Fibroblast of skin of left quadriceps (primary cell): ENCODE results near the gene EXOC4.

Source experiments
- DNase-seq, 2 experiments: peaks; one replicate each; pipeline ENCODE4 v3.0.0-alpha.2; 2013; ENCODE audit warnings: low read depth in 2 of 2

The EXOC4 gene

DNA sequence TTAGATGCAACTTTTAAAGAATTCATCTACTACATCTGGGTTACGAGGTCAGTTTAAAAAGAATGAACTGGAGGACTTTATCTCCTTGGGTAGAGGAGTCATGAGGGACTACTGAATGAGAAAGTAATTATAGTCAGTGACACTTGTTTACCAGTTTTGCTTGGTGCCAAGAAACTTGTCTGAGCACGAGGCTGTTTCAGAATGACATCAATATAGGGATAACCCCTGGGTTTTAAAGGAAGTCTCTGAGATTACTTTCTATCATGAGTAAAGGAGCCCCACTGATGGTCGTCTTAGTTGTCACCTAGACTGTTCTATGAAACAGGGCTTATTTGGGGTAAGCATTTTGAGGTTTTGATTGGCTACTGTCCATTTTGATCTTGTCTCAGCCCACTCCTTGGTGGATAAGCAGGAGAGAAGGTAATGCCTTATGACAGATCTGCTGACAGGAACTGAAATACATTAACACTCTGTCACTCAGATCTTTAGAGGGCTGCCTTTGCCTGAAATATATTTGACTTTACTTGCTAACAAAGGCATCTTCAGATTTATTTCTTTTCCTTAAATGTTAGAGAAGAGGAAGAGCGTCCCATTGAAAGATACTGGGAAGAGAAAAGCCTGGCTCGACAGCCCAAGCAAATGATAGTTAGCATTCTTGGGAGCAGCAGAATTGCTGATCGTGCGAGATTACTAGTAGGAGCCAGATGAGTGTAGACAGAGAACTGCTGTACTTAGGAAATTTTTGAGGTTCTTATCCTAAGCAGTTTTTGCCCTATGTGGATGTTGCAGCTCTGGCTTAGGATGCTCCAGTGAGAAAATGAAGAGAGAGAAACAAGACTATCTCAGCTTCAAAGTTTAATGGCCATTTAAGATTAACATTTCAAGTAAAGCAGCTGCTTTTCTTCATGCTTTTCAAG, 575.1 kb downstream of the EXOC4 start:
- DNase-seq, result no peak

DNA sequence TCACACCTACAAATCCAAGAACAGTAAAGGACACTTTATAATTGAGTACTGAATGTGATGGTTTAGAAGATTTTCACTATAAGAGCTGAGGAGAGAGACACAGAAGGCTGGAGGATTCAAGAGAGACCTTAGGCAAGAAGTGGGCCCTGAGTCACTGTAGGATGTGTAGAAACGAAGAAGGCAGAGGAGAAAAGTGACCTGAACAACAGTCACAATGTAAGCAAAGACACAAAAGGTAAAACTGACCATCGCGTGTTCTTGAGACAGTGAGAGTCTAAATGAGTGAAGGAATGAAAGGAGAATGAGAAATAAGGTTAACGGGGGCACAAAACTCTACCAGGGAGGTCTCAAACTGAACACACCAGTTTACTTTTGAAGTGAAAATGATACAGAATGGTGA, 576.0 kb downstream of the EXOC4 start:
- DNase-seq, result no peak

DNA sequence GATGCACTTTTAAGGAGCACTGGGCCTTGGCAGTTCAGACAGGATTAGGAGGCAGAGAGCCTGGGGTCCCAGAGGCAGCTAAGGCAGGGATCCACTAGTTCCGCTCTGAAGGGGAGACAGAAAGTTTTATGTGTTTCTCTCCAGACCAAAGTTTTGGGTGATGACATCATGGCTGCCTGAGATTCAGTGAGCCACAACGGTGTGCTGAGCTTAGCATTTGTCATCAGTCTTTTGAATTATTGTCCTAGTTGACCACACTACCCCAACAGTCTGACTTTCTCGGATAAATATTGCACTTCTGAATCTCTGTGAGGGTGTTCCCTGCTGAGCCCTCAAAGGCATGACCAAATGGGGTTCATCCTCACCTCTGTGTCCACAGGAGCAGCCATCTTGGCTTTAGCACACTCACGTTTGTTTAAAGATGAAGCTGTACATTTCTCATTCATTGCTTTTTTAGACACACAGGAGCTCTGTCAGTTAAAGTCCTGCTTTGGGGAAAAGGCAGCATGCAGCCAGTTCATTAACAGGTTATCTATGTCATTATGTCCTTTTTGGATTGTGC, 576.5 kb downstream of the EXOC4 start:
- DNase-seq, result peak; percentile 49 to 52

DNA sequence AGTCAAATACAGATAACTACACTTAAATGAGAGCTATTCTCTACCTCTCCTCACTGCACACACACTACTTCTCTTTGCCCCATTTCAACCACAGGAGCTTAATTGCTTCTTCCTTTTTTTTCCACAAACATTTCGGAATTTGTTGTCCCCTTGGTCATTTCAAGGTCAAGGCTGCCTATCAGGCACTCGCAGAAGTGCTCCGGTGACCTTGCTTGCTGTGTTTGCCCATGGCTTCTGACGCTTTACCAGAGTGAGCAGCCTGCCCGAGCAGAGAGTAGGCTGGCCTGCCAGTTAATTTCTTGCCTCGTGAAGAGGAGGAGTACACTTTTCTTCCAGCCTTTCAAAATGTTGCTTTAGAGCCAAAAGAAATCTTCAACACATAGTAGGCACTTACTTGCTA, 577.2 kb downstream of the EXOC4 start:
- DNase-seq, result no peak

DNA sequence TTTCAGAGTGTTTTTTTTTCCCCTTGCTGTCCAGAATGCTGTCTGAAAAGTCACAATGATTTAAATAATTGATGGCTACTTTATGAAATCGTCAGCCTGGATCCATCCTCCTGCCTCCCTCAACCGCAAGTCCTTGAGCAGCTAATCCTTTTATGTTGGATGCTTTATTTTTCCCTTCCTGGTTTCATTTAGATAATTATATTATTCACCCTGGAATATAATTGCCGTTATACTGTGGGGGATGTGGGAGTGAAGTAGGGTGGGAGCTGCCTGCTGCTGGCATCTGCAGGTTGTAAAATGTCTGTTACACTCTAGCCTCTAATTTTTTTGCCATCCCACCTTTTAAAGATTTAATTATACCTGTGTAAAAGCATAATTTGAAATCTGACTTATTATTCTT, 583.8 kb downstream of the EXOC4 start:
- no peak for DNase-seq

DNA sequence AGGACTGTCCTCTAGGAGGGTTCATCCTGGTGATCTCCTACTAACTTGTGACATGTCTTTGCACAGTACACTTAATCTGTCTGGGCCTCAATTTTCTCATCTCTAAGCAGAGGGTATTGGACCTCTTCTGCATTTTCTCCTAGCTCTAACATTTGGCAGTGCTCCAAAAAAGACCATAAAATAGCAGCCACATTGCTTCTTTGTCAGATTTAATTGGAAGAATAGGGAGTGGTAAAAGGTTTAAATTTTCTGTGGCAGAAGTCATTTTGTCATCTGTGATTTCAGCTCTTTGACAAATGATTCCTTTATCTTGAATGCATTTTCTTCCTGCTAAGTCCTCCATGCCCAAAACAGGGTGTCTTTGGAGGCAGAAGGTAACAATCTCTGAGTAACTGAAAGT, 584.3 kb downstream of the EXOC4 start:
- no peak for DNase-seq

DNA sequence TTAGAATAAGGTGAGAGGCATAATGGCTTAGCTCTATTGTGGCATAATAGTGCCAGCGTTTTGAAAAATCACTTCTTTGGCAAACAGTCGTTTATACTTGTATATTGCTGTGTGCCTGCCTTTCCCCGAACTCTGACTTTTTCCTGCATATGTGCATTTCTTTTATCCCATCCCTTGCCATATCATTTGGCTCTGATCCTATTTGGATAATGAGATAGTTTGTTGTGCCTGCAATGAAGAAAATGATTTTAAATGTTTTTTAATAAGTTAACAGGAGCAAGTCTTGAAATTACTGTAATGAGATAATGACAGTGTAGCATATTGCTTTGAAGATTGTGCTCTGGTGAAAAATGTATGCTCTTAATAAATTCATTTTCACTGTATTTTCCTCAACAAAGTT, 586.2 kb downstream of the EXOC4 start:
- no peak for DNase-seq

DNA sequence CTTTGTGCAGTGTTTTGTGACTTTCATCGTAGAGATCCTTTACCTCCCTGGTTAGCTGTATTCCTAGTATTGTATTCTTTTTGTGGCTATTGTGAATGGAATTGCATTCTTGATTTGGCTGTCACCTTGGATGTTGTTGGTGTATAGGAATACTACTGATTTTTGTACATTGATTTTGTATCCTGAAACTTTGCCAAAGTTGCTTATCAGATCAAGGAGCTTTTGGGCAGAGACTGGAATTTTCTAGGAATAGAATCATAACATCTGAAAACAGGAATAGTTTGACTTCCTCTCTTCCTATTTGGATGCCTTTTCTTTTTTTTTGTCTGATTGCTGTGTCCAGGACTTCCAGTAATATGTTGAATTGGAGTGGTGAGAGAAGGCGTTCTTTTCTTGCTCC, 590.5 kb downstream of the EXOC4 start:
- DNase-seq, result no peak

DNA sequence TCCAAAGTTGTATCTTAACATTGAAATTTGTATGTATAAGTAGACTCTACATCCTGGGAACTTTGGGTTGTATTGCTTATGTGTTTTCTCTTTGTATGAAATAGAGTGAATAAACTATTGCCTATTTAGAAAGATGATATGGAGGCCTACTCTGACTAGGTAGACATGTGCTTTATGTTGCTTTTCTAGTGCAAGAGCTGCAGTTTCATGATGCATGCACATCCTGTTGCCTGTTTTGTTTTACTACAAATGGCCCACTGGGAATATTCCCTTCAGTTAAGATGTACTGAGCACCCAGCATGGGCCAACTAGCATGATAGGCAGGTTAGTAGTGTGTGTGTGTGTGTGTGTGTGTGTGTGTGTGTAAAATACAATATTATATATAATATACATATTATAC, 592.1 kb downstream of the EXOC4 start:
- no peak for DNase-seq

DNA sequence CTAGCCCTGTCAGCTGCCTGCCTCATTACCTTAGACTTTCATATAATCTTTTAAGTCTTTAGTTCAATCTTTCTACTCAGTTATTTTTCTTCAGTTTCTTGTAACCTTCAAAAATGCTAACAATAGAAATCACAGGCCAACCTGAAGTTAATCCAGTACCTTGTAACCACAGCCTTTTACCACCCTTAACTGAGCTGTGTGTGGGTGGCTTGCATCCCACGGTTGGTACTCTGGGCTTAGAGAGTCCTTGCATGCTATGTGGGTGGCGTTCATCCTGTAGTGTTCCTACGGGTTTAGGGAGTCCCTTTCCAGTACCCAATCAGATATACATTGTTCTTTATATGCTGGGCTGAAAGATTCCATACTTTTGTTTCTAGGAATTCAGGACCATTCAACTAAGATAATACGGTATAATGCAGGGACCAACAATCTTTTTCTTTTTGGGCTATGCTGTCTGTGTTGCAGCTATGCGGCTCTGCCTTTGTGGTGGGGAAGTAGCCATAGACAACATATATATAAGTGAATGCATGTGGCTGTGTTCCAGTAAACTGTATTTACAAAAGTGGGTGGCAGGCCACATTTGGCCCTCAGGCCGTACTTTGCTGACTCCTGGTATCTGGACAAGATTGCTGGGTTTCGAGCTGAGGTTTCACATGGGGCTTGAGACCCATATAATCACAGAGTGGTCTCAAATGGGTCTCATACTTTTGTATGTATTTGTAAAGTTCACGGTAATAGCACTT, 593.5 kb downstream of the EXOC4 start:
- no peak for DNase-seq

DNA sequence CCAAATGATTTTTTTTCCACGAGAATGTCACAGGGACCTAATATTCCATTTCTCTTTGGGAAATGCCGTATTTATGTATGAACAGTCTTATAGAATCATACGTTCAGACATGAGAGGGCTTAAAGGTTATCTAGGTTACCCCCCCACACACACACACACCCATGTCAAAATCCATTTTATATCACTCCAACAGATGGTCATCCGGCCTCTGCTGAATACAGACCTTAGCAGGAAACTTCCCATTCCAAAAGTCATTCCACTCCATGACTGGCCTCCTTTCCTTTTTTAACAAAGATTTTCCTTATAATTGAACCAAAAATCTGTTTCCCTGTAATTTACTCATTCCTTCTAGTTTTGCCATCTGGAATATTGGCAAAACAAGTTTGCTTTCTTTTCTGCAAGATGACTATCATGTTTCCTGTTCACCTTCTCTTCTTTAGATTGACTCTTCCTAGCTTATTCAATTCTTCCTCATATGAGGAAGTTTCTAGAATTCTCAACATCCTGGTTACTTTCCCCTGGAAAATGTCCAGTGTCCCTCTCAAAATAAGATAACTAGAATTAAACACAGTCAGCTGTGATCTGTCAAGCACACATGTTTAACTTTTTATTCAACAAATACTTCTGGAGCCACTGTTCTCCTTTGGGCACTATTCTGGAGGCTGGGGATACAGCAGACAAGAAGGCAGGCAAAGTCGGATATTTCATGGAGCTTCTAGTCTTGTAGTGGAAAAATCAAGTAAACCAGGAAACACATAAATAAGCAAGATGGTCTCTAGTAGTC, 597.8 kb downstream of the EXOC4 start:
- no peak for DNase-seq

DNA sequence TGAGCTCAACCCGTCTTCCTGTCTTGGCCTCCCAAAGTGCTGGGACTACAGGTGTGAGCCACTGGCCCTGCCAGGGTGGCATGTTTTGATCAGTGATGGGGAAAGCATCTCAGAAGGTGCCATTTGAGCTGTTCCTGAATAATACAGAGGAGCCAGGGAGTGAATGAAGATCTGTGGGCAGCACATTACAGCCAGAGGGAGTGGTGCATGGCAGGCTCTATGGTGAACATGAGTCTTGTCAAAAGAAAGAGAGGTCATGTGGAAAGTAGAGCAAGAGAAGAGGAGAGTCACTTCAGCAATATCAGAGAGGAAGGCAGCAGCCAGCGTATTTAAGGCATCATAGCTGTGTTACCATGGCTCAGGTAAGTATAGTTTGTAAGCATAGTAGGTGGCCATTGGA, 598.5 kb downstream of the EXOC4 start:
- no peak for DNase-seq

DNA sequence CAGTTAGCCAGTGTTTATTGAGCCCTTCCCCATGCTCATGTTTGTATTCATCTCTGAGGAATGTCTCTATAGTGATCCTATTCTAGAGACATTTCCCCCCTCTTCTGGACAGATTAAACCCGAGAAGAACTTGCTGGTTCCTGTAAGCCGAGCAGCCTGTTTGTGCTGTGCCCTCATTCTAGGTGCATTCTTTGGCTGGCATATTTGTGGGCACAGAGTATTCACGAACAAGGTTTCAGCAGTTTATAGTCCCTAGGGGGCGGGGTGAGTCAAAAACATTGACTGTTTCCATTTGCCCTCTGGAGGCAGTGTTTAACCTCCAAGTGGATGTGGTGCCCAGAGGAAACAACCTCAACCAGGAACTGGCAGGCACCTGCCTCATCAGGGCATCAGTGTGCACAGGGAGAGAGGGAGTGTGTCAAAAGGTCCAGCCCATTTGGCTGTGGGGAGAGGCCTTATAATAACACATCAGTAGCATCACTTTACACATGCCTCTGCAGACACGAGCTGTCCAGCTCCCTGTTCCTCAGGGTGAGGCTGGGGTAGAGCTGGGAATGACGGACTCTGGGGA, 600.9 kb downstream of the EXOC4 start:
- DNase-seq, result peak; percentile 70 to 76

DNA sequence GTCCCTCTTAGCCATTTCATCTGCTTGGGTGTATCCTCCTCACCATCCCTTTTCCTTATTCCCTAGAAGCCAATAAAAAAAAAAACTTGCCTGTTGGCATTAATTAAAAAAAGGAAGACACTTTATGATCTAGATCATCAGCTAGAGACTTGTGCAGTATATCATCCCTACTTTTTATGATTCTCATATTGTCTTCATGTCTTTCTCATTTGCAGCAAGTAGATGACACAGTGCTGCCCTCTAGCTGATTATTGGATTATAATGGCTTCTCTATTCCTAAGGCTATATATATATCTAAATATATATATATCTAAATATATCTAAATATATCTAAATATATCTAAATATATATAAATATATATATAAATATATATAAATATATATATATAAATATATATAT, 601.9 kb downstream of the EXOC4 start:
- DNase-seq, result peak; percentile 52 to 62

DNA sequence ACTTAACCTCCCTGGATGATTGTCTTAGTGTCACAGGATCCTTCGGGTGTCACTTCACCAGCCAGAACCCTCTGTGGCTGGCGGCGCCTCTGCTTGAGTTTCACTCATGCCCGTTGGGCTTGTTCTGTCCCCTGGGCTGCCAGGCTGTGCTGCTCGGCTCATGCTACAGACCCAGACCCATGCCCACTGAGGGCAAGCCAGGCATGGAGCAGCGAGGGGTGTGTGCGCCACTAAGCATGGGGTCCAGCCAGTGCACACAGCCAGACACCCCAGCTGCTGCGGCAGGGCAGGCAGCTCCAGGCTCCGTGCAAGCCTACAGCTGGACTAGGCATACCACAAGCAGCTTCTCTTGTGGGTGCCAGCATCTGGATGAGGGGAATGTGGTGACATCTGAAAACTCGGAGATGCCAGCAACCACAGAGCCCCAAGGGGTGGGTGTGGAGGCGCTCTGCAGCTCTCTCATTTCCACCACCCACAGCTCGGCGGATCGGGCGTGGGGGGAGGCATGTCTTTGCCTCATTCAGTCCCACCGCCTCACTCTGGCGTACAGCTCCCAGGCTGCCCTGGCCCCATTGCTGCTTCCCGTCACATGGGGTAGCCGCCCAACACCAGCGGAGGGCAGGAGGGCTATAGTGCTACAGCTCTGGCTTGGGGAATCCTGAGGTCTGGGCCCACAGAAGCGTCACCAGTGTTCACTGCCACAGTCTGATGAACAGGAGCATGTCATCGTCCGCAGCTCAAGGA, 604.7 kb downstream of the EXOC4 start:
- DNase-seq, result no peak

DNA sequence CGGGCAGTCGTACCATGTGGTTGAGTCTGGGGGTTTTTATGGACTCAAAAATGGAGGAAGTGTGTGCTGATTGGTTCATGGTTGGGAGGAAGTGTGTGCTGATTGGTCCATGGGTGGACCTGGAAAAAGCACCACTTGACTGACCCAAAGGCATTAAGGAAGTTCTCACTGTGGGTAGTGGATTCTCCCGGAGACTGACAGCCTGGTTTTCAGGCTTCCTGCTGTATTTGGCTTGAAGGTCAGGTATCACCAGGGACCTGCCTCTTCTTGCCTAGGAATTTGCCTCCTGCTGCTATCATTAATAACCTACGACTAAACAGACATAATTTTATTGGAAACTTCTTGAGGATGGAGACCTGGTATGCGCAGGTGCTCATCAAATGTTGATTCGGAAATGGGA, 605.4 kb downstream of the EXOC4 start:
- DNase-seq, result no peak

DNA sequence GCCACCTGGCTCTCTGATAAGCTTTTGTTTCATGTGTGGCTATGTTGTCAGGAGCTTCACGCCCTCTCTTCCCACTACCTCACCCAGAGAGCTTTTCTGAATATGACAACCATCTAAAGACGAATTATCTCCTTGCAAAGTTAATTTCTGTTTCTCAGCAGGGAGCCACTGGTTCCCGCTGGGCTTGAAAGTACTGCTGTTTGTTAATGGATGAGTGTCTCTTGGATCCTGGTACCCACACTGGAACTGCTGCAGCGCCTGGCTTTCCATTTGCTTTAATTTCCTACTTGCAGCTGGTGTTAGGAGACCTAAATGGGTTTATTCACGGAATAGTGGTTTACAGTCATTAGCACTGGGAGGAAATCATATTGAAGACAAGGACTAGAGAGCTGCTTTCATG, 606.4 kb downstream of the EXOC4 start:
- no peak for DNase-seq

DNA sequence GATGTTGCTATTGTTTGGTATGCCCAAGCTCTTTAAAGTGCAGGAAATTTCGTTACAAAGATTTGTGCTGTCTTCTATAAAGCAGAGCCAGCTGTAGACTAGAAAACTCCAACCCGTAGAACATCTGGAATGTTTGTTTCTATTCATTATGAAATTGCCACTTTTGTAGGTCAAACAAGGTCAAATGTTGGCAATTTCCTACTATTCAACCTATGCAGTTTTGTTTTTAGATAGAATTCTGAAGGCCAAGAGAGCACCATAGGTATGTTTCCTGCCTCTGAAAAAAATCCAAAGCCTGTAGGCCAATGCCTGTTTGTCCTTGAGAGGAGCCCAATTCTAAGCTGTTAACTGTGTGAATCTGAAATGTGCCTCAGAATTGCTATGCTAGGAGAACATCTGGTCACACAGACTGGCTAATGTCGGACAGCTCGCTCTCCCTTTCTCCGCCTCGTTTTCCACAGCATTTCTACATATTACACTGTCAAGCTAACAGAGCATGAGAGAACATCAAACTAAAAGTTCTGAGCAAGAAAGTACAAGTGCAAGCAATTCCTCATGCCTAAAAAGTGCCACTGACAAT, 607.1 kb downstream of the EXOC4 start:
- no peak for DNase-seq

DNA sequence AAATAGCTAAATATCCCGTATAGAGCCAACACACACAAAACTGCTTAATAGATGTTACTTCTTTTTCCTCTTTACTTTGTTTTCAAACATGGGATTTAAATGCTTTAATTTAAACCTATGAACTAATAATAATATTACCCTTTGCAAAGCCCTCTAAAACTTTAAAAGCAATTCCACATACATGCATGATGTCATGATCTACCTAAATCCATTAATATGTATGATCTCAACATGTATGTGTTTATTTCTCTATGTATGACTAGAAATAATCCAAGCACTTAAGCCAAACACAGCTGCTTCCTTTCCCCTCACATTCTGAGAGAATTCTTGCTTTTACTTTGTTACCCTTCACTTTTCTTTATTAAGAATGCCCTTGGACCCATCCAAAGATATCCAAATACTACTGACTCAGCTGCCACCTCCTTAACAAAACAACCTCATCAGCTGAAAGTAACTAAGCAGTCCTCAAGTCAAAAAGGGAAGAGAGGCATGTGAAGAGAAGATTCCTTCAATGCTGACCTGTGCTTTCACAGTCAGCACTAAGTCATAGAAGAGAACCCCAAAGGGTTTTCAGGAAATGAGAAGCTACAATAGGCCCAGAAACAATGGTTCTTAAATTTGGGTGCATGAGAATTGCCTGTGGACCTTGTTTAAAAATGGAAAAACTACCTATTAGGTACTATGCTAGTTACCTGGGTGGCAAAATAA, 607.9 kb downstream of the EXOC4 start:
- DNase-seq, result no peak

DNA sequence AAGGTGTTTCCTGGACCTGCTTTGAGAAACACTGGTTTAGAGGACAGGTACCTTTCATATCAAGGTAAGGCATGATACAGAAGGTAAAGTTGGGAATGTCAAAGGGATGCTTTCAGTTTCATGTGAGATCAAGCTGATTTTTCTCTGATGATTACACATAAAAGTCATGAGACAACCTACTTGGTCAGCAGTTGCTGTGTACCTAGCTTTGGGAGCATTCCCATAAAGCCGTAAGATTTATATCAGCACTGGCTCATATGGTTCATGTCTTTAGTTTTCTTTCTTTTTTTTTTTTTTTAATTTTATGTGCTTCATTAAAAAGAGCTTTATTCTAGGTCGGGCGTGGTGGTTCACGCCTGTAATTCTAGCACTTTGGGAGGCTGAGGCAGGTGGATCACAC, 609.0 kb downstream of the EXOC4 start:
- no peak for DNase-seq
